Colonic mucosa (tissue), 4 donors: ENCODE results near the gene ZMYND8. TPM values are rescaled to one million over a fixed set of nuclear protein-coding genes. Genes with fewer than 3 reads are reported as not detected.
"Not testable (repeated sequence)": the region's sequence is repeated elsewhere in the genome, so short reads cannot be mapped to it uniquely, and the experiment has no call there.

Experiments used
- DNase-seq: peaks from one replicate; pipeline ENCODE4 v3.0.0-alpha.2; 2020
- H3K27ac ChIP-seq: fragments of 200-600 bp; one replicate; pipeline ENCODE4 v1.8.0; 2021
- H3K27me3 ChIP-seq: fragments of 200-600 bp; one replicate; pipeline ENCODE4 v1.8.0; 2021
- H3K36me3 ChIP-seq: fragments of 200-600 bp; one replicate; pipeline ENCODE4 v1.8.0; 2021
- H3K4me1 ChIP-seq: fragments of 200-600 bp; one replicate; pipeline ENCODE4 v1.8.0; 2021; ENCODE audit warnings: mild to moderate bottlenecking
- H3K4me3 ChIP-seq: fragments of 200-600 bp; one replicate; pipeline ENCODE4 v1.8.0; 2021
- H3K9ac ChIP-seq, 2 donors: one replicate each; pipeline ENCODE4 v1.7.0; 2013; ENCODE audit warnings: control low read depth in 2 of 2, low read depth in 2 of 2, low read length in 2 of 2
- H3K9me3 ChIP-seq: fragments of 200-600 bp; one replicate; pipeline ENCODE4 v1.8.0; 2021
- intact Hi-C: fragments of 100-400 bp; cut with DNase I; formaldehyde crosslinking; loops from one replicate; pipeline ENCODE4 v1.14.1; 2022
- total RNA-seq, 2 donors: library from RNA; stranded (reverse); fragmentation: NEBNext Ultra II Directional in 1 of 2; extraction: Animal tissue kit (Norgen Biotek cat#: 25700) in 1 of 2; gene quantifications; one replicate each; pipeline ENCODE4 v1.2.1, GENCODE V29; 2021
- TF ChIP-seq, protein P1 (sequence below): fragments of 200-600 bp; IDR thresholded peaks from one replicate; pipeline ENCODE4 v1.8.0; 2022; ENCODE audit warnings: antibody characterized with exemption, mild to moderate bottlenecking
- donor health status: healthy.
- donor health status: DM: no; HTN: no; CAD: no.
- donor health status: DM: no; HTN: no; CAD: no.

ZMYND8 gene
- total RNA-seq, 2 donors from 2014 or later, result 45.4 to 53.1 TPM

DNA sequence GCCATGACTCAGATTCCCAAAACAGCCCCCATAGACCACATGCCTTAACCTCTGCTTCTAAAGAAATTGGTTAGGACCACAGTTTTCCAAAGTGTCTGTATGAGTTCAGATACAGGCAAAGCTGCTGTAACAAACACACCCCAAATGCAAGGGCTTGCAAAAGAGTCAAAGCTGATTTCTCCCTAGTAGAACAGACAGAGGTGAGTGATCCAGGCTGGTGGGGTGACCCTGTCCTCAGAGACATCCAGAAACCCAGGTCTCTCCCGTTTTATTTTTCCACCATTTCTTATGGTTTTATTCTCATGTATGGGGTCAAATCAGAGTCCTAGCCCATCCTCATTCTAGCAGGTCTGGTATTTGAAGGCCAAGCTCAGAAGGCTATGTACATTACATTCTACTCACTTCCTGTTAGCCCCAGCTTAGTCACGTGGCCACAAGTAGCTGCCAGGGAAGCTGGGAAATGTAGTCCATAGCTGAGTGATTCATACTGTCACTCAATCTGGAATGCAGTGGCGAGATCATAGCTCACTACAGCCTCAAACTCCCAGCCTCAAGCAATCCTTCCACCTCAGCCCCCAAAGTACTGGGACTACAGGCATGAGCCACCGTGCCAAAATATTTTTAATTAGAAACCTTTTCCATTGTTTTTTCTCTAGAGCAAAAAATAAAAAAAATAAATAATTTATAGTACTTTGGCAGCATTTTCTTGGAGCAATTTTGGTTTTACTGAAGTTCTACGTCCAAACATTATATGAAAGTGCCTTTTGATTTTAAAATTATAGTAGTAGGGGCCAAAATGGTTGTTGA lies 175.2 kb downstream of the ZMYND8 start:
- Histone ChIP-seq H3K27me3 (no peaks in the 10 kb centered on the region), H3K4me1 (no peaks in the 10 kb centered on the region), H3K9ac (no peak overlapping the region), H3K9me3 (no peaks in the 10 kb centered on the region), H3K27ac (no peak overlapping the region), H3K36me3 (no peaks in the 10 kb centered on the region), H3K4me3 (no peak overlapping the region)
- TF ChIP-seq, protein P1, sequence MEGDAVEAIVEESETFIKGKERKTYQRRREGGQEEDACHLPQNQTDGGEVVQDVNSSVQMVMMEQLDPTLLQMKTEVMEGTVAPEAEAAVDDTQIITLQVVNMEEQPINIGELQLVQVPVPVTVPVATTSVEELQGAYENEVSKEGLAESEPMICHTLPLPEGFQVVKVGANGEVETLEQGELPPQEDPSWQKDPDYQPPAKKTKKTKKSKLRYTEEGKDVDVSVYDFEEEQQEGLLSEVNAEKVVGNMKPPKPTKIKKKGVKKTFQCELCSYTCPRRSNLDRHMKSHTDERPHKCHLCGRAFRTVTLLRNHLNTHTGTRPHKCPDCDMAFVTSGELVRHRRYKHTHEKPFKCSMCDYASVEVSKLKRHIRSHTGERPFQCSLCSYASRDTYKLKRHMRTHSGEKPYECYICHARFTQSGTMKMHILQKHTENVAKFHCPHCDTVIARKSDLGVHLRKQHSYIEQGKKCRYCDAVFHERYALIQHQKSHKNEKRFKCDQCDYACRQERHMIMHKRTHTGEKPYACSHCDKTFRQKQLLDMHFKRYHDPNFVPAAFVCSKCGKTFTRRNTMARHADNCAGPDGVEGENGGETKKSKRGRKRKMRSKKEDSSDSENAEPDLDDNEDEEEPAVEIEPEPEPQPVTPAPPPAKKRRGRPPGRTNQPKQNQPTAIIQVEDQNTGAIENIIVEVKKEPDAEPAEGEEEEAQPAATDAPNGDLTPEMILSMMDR, result no peak
- intact Hi-C loops, result no loop called here
- peak; percentile 41 for DNase-seq

DNA sequence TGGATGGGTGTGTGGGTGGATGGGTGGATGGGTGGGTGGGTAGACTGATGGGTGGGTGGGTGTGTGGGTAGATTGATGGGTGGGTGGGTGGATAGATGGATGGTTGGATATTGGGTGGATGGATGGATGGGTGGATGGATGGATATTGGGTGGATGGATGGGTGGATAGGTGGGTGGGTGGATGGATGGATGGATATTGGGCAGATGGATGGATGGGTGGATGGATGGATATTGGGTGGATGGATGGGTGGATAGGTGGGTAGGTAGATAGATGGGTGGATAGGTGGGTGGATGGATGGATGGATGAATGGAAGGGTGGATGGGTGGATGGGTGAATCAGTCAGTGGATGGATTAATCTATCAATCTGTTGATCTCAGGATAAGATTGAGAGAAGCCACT lies 177.2 kb downstream of the ZMYND8 start:
- H3K36me3 ChIP-seq, result no peaks in the 10 kb centered on the region
- intact Hi-C loops, result no loop called here
- no peak for DNase-seq
- no peak overlapping the region for H3K27ac ChIP-seq
- H3K4me1 ChIP-seq, result no peaks in the 10 kb centered on the region
- no peak overlapping the region for H3K9ac ChIP-seq
- H3K9me3 ChIP-seq, result no peaks in the 10 kb centered on the region
- no peak overlapping the region for H3K4me3 ChIP-seq
- TF ChIP-seq, protein P1, result no peak
- H3K27me3 ChIP-seq, result no peaks in the 10 kb centered on the region

DNA sequence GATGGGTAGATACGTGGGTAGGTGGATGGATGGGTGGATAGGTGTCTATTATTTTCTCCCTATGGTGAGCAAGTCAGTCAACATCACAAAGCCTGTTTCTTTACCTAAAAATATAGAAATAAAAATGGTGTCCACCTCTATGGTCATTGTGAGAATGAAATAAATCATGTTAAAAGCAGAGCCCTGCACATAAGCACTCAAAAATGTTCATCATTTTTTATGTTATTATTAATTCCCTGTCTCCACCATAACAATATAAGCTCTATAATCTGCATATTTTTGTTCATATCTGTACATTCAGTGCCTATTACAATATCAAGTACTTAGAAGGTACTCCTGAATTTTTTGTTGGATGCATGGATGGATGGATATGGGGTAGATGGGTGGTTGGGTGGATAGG lies 177.6 kb downstream of the ZMYND8 start:
- H3K27me3 ChIP-seq, result no peaks in the 10 kb centered on the region
- TF ChIP-seq, protein P1, result no peak
- H3K9me3 ChIP-seq, result no peaks in the 10 kb centered on the region
- H3K4me1 ChIP-seq, result no peaks in the 10 kb centered on the region
- no peaks in the 10 kb centered on the region for H3K36me3 ChIP-seq
- no peak overlapping the region for H3K27ac ChIP-seq
- no peak for DNase-seq
- no peak overlapping the region for H3K4me3 ChIP-seq
- no peak overlapping the region for H3K9ac ChIP-seq
- intact Hi-C loops, result no loop called here

DNA sequence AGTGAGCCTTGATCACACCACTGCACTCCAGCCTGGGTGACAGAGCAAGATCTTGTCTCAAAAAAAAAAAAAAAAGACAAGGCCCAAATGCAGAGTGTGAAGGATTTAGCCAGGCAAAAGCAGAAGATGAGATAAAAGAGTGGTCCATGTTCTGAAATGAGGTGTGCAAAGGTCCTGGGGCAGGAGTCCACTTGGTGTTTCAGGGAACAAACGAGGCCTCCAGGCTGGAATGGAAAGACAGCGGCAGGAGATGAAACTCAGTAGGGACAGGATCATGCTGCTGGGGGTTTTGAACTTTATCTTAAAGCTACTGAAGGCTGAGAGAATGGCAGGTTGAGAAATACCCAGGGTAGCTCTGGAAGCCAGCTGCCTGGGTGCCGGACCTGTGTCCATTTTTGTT lies 178.2 kb downstream of the ZMYND8 start:
- no peak for DNase-seq
- H3K36me3 ChIP-seq, result no peaks in the 10 kb centered on the region
- no peaks in the 10 kb centered on the region for H3K9me3 ChIP-seq
- H3K27ac ChIP-seq, result no peak overlapping the region
- no peaks in the 10 kb centered on the region for H3K4me1 ChIP-seq
- H3K9ac ChIP-seq, result no peak overlapping the region
- TF ChIP-seq, protein P1, result no peak
- H3K27me3 ChIP-seq, result no peaks in the 10 kb centered on the region
- intact Hi-C loops, result no loop called here
- H3K4me3 ChIP-seq, result no peak overlapping the region

DNA sequence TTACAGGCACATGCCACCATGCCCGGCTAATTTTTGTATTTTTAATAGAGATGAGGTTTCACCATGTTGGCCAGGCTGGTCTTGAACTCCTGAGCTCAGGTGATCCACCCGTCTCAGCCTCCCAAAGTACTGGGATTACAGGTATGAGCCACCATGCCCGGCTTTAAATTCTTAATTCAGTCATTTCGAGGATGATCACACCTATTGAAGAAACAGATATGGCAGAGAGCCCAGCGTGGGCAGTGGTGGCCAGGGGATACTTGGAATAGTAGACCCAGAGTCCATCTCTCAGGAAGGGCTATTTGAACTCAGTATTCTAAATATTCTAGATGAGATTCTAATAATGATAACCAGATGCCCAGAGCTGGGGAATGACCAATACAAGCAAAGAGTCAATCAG lies 180.3 kb downstream of the ZMYND8 start:
- H3K27ac ChIP-seq, H3K36me3 ChIP-seq, H3K9me3 ChIP-seq, H3K9ac ChIP-seq, H3K27me3 ChIP-seq, DNase-seq, H3K4me3 ChIP-seq, intact Hi-C loops, H3K4me1 ChIP-seq: not testable (repeated sequence)

DNA sequence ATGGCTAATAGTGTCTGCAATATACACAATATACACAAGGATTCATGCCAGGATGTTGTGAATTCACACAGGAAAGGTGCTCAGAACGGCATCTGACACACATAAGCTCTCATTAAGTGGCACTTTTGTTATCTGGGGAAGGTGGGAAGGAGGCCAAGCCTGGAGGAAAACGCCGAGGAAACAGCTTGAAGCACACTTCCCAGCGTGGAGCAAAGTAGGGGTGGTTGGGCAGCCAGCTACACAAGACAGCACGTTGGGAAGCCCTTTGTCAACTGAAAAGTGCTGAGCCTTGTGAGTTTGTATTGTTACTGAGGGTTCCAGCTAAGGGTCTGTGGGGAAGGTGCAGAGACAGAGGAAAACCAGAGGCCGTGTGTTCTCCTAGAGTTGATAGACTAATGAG lies 181.0 kb downstream of the ZMYND8 start:
- Histone ChIP-seq H3K9me3 (no peaks in the 10 kb centered on the region), H3K9ac (no peak overlapping the region), H3K36me3 (no peaks in the 10 kb centered on the region), H3K27me3 (no peaks in the 10 kb centered on the region), H3K27ac (no peak overlapping the region), H3K4me3 (no peak overlapping the region), H3K4me1 (no peaks in the 10 kb centered on the region)
- TF ChIP-seq, protein P1, result no peak
- no peak for DNase-seq
- intact Hi-C loops, result no loop called here
